ENCODE data around the gene DTNB. TPM values are rescaled to one million over a fixed set of nuclear protein-coding genes. Genes with fewer than 3 reads are reported as not detected.

DTNB gene
- polyA plus RNA-seq, 1 donor from 2014 or later = 22.5 TPM

- H3K9me3 ChIP-seq (ENCODE audit: low read length) = no peaks in the 10 kb centered on the region
- H3K27ac ChIP-seq (ENCODE audit: low read length) = no peak overlapping the region
- no peaks in the 10 kb centered on the region for H4K20me1 ChIP-seq (ENCODE audit: insufficient read depth)
Measured at GRCh38 chr2:25443766-25444165, 229.6 kb downstream of the DTNB start.

GRCh38 chr2:25441353-25441752 is 232.0 kb downstream of the DTNB start:
- Histone ChIP-seq H2AFZ (ENCODE audit: low read depth, low read length) (no peak overlapping the region), H3K79me2 (replicated peaks; ENCODE audit: insufficient read depth, low read length) (no peaks in the 10 kb centered on the region), H3F3A (ENCODE audit: insufficient read depth, low read length, poor library complexity, severe bottlenecking) (no peaks in the 10 kb centered on the region), H3K9me3 (ENCODE audit: low read length) (no peaks in the 10 kb centered on the region), H4K20me1 (ENCODE audit: insufficient read depth) (no peaks in the 10 kb centered on the region), H3K27me3 (ENCODE audit: insufficient read depth, low read depth, low read length) (no peaks in the 10 kb centered on the region), H3K27ac (ENCODE audit: low read length) (no peak overlapping the region), H3K36me3 (ENCODE audit: insufficient read depth, low read length) (no peaks in the 10 kb centered on the region), H3K4me3 (ENCODE audit: low read length) (no peak overlapping the region), H3K4me2 (ENCODE audit: low read length) (no peak overlapping the region), H3K9me2 (ENCODE audit: insufficient read depth, low read length) (no peaks in the 10 kb centered on the region), H3K9ac (ENCODE audit: low read length) (no peak overlapping the region)
- TF ChIP-seq EZH2 (IDR thresholded peaks at IDR 0.05; ENCODE audit: borderline replicate concordance, insufficient read depth, low read length, poor library complexity, severe bottlenecking) (no peak), TAF1 (IDR thresholded peaks at IDR 0.05; ENCODE audit: low read depth) (no peak), RAD21 (conservative IDR thresholded peaks at IDR 0.05) (no peak), CTCF (IDR thresholded peaks at IDR 0.05; ENCODE audit: poor library complexity, severe bottlenecking) (no peak), SMC3 (conservative IDR thresholded peaks at IDR 0.05; ENCODE audit: poor library complexity) (no peak), MXI1 (conservative IDR thresholded peaks at IDR 0.05; ENCODE audit: poor library complexity, severe bottlenecking) (no peak), EP300 (conservative IDR thresholded peaks at IDR 0.05; ENCODE audit: poor library complexity, severe bottlenecking) (no peak), REST (IDR thresholded peaks at IDR 0.05; ENCODE audit: borderline replicate concordance) (no peak), POLR2AphosphoS5 (IDR thresholded peaks at IDR 0.05) (no peak)

More at GRCh38 chr2:25443766-25444165, 229.6 kb downstream of the DTNB start:
- no peaks in the 10 kb centered on the region for H3K27me3 ChIP-seq (ENCODE audit: insufficient read depth, low read depth, low read length)
- H3K4me2 ChIP-seq (ENCODE audit: low read length) = no peak overlapping the region
- TF ChIP-seq TAF1 (IDR thresholded peaks at IDR 0.05; ENCODE audit: low read depth) = no peak
- TF ChIP-seq MXI1 (conservative IDR thresholded peaks at IDR 0.05; ENCODE audit: poor library complexity, severe bottlenecking) = no peak
- TF ChIP-seq RAD21 (conservative IDR thresholded peaks at IDR 0.05) = no peak
- TF ChIP-seq POLR2AphosphoS5 (IDR thresholded peaks at IDR 0.05) = no peak
- H3K79me2 ChIP-seq (replicated peaks; ENCODE audit: insufficient read depth, low read length) = no peaks in the 10 kb centered on the region
- H2AFZ ChIP-seq (ENCODE audit: low read depth, low read length) = no peak overlapping the region
- no peaks in the 10 kb centered on the region for H3F3A ChIP-seq (ENCODE audit: insufficient read depth, low read length, poor library complexity, severe bottlenecking)
- H3K9ac ChIP-seq (ENCODE audit: low read length) = no peak overlapping the region
- H3K4me3 ChIP-seq (ENCODE audit: low read length) = no peak overlapping the region
- H3K36me3 ChIP-seq (ENCODE audit: insufficient read depth, low read length) = no peaks in the 10 kb centered on the region
- H3K9me2 ChIP-seq (ENCODE audit: insufficient read depth, low read length) = no peaks in the 10 kb centered on the region
